SK-N-SH treated with all-trans-retinoic acid at 6 μM for 48 hours (cell line): ENCODE data around the gene UQCRC1.

Source experiments
- ATAC-seq: fragments of 200-7000 bp; cut with Tn5 transposase; 3 replicates; pipeline ENCODE4 v1.9.1; 2020; ENCODE audit warnings: mild to moderate bottlenecking, moderate library complexity
- ARNTL ChIP-seq: fragments of 450-650 bp; formaldehyde crosslinking; IDR thresholded peaks from 2 replicates; pipeline ENCODE4 v1.5.0; 2020; ENCODE audit warnings: low read depth, mild to moderate bottlenecking, moderate library complexity, borderline replicate concordance
- BACH2 ChIP-seq: fragments of 250-450 bp; sonication (Bioruptor Pico); IDR thresholded peaks from 2 replicates; pipeline ENCODE4 v1.9.0; 2021; ENCODE audit warnings: mild to moderate bottlenecking, borderline replicate concordance
- CSDC2 ChIP-seq: fragments of 250-450 bp; sonication (Bioruptor Pico); IDR thresholded peaks from 2 replicates; pipeline ENCODE4 v1.5.0; 2020; ENCODE audit warnings: mild to moderate bottlenecking, moderate library complexity
- CSRNP3 ChIP-seq: fragments of 250-450 bp; sonication (Bioruptor Pico); IDR thresholded peaks from 2 replicates; pipeline ENCODE4 v1.5.1; 2021; ENCODE audit warnings: mild to moderate bottlenecking, moderate library complexity
- ESRRG ChIP-seq: fragments of 250-450 bp; sonication (Bioruptor Pico); IDR thresholded peaks from 2 replicates; pipeline ENCODE4 v1.6.1; 2021; ENCODE audit warnings: mild to moderate bottlenecking
- ISL1 ChIP-seq: fragments of 250-450 bp; sonication (Bioruptor Pico); IDR thresholded peaks from 2 replicates; pipeline ENCODE4 v2.1.2; 2022; ENCODE audit warnings: mild to moderate bottlenecking, moderate library complexity
- OSR1 ChIP-seq: fragments of 250-450 bp; sonication (Bioruptor Pico); IDR thresholded peaks from 2 replicates; pipeline ENCODE4 v1.8.0; 2022; ENCODE audit warnings: moderate library complexity, mild to moderate bottlenecking, inconsistent platforms
- PATZ1 ChIP-seq: fragments of 250-450 bp; sonication (Bioruptor Pico); IDR thresholded peaks from 2 replicates; pipeline ENCODE4 v1.8.0; 2020; ENCODE audit warnings: mild to moderate bottlenecking, moderate library complexity, borderline replicate concordance
- PPARA ChIP-seq: fragments of 250-450 bp; sonication (Bioruptor Pico); IDR thresholded peaks from 2 replicates; pipeline ENCODE4 v1.5.0; 2020; ENCODE audit warnings: mild to moderate bottlenecking, borderline replicate concordance
- RARB ChIP-seq: fragments of 250-450 bp; sonication (Bioruptor Pico); IDR thresholded peaks from 2 replicates; pipeline ENCODE4 v1.8.0; 2021; ENCODE audit warnings: mild to moderate bottlenecking, moderate library complexity
- SNAI2 ChIP-seq: fragments of 250-450 bp; sonication (Bioruptor Pico); IDR thresholded peaks from 2 replicates; pipeline ENCODE4 v1.5.0; 2020; ENCODE audit warnings: mild to moderate bottlenecking, moderate library complexity
- TCF4 ChIP-seq: fragments of 250-450 bp; sonication (Bioruptor Pico); IDR thresholded peaks from 2 replicates; pipeline ENCODE4 v1.8.0; 2021; ENCODE audit warnings: mild to moderate bottlenecking, moderate library complexity, borderline replicate concordance
- TOX ChIP-seq: fragments of 250-450 bp; sonication (Bioruptor Pico); IDR thresholded peaks from 2 replicates; pipeline ENCODE4 v1.8.0; 2021; ENCODE audit warnings: mild to moderate bottlenecking, moderate library complexity, borderline replicate concordance
- TSHZ2 ChIP-seq: fragments of 250-450 bp; sonication (Bioruptor Pico); IDR thresholded peaks from 2 replicates; pipeline ENCODE4 v1.5.0; 2020; ENCODE audit warnings: mild to moderate bottlenecking, moderate library complexity
- ZC3H10 ChIP-seq: fragments of 250-450 bp; sonication (Bioruptor Pico); IDR thresholded peaks from 2 replicates; pipeline ENCODE4 v1.5.1; 2021; ENCODE audit warnings: mild to moderate bottlenecking, moderate library complexity
- ZFP3 ChIP-seq: fragments of 250-450 bp; sonication (Bioruptor Pico); IDR thresholded peaks from 2 replicates; pipeline ENCODE4 v1.5.0; 2020; ENCODE audit warnings: mild to moderate bottlenecking, moderate library complexity
- ZFP30 ChIP-seq: fragments of 450-650 bp; formaldehyde crosslinking; IDR thresholded peaks from 2 replicates; pipeline ENCODE4 v1.5.0; 2022; ENCODE audit warnings: mild to moderate bottlenecking, moderate library complexity
- ZNF565 ChIP-seq: fragments of 450-650 bp; formaldehyde crosslinking; conservative IDR thresholded peaks from 2 replicates; pipeline ENCODE4 v1.5.0; 2020; ENCODE audit warnings: low read depth, mild to moderate bottlenecking, moderate library complexity
- ZNF70 ChIP-seq: fragments of 450-650 bp; formaldehyde crosslinking; IDR thresholded peaks from 2 replicates; pipeline ENCODE4 v1.5.0; 2020; ENCODE audit warnings: mild to moderate bottlenecking, moderate library complexity
- ZNF8 ChIP-seq: fragments of 450-650 bp; formaldehyde crosslinking; IDR thresholded peaks from 2 replicates; pipeline ENCODE4 v1.5.0; 2020; ENCODE audit warnings: mild to moderate bottlenecking, moderate library complexity

The UQCRC1 gene

GRCh38 chr3:48619541-48620524 lies 10.4 kb upstream of the UQCRC1 start:
- TF ChIP-seq CSRNP3 (CRISPR knock-in tag) (no peak), ZNF565 (CRISPR knock-in tag) (no peak), RARB (CRISPR knock-in tag) (no peak), ZFP3 (CRISPR knock-in tag) (no peak), BACH2 (CRISPR knock-in tag) (no peak), ARNTL (no peak), CSDC2 (CRISPR knock-in tag) (no peak), ZNF8 (CRISPR knock-in tag) (no peak), TCF4 (CRISPR knock-in tag) (no peak), TOX (no peak), PATZ1 (no peak), ZNF70 (no peak), TSHZ2 (CRISPR knock-in tag) (no peak), ZC3H10 (CRISPR knock-in tag) (no peak), ISL1 (CRISPR knock-in tag) (no peak), SNAI2 (CRISPR knock-in tag) (no peak)
- no peak for ATAC-seq

GRCh38 chr3:48617559-48617958 lies 8.1 kb upstream of the UQCRC1 start:
- ATAC-seq, result no peak
- no peak for TF ChIP-seq ESRRG (CRISPR knock-in tag)

- TF ChIP-seq ISL1 (CRISPR knock-in tag) (no peak), OSR1 (CRISPR knock-in tag) (no peak), TCF4 (CRISPR knock-in tag) (no peak), PPARA (CRISPR knock-in tag) (no peak), ZNF70 (no peak), RARB (CRISPR knock-in tag) (no peak), CSRNP3 (CRISPR knock-in tag) (no peak), TOX (no peak), ESRRG (CRISPR knock-in tag) (no peak)
- no peak for ATAC-seq
Observed at GRCh38 chr3:48614044-48614443, 4.6 kb upstream of the UQCRC1 start.

- TF ChIP-seq ZNF70 (no peak), RARB (CRISPR knock-in tag) (no peak), ESRRG (CRISPR knock-in tag) (no peak), TOX (no peak), CSDC2 (CRISPR knock-in tag) (no peak), ZFP30 (no peak), PPARA (CRISPR knock-in tag) (no peak)
- no peak for ATAC-seq
Observed at GRCh38 chr3:48612309-48612708, 2.9 kb upstream of the UQCRC1 start.
